Adipocyte (in vitro differentiated cells): ENCODE measurements around the gene APOL1.

Experiments used
- DNase-seq: peaks from one replicate; pipeline ENCODE4 v3.0.0-alpha.2; 2015; ENCODE audit warnings: low read depth
- H3K27me3 ChIP-seq: replicated peaks from 2 replicates; pipeline ENCODE4 v1.7.0; 2013; ENCODE audit warnings: mild to moderate bottlenecking, low read length, moderate library complexity; ENCODE audit not compliant: control insufficient read depth, insufficient read depth
- H3K36me3 ChIP-seq: 2 replicates; pipeline ENCODE4 v1.7.0; 2013; ENCODE audit warnings: low read length, mild to moderate bottlenecking, moderate library complexity; ENCODE audit not compliant: control insufficient read depth, insufficient read depth, severe bottlenecking
- H3K4me1 ChIP-seq: 2 replicates; pipeline ENCODE4 v1.7.0; 2013; ENCODE audit warnings: mild to moderate bottlenecking, low read length, moderate library complexity; ENCODE audit not compliant: control insufficient read depth, insufficient read depth
- H3K4me3 ChIP-seq: 2 replicates; pipeline ENCODE4 v1.7.0; 2013; ENCODE audit warnings: mild to moderate bottlenecking, low read length, moderate library complexity
- H3K9ac ChIP-seq: 2 replicates; pipeline ENCODE4 v1.7.0; 2013; ENCODE audit warnings: mild to moderate bottlenecking, low read length, moderate library complexity
- H3K9me3 ChIP-seq: 2 replicates; pipeline ENCODE4 v1.7.0; 2013; ENCODE audit warnings: mild to moderate bottlenecking, low read length, moderate library complexity; ENCODE audit not compliant: control insufficient read depth

The APOL1 gene

GRCh38 chr22:36279219-36279666, 26.3 kb downstream of the APOL1 start:
- H3K27me3 ChIP-seq = no peaks in the 10 kb centered on the region
- H3K36me3 ChIP-seq = peaks cover 33% of the 10 kb centered on the region
- no peak overlapping the region for H3K4me3 ChIP-seq
- H3K9ac ChIP-seq = peak overlapping the region; percentile 59
- H3K9me3 ChIP-seq = no peaks in the 10 kb centered on the region
- peaks cover 21% of the 10 kb centered on the region for H3K4me1 ChIP-seq
- DNase-seq = peak; percentile 25

GRCh38 chr22:36280379-36280778, 27.4 kb downstream of the APOL1 start:
- H3K4me1 ChIP-seq = peaks cover 21% of the 10 kb centered on the region
- H3K27me3 ChIP-seq = no peaks in the 10 kb centered on the region
- no peak overlapping the region for H3K4me3 ChIP-seq
- peaks cover 44% of the 10 kb centered on the region for H3K36me3 ChIP-seq
- H3K9me3 ChIP-seq = no peaks in the 10 kb centered on the region
- no peak for DNase-seq
- H3K9ac ChIP-seq = no peak overlapping the region

GRCh38 chr22:36281781-36282327, 28.9 kb downstream of the APOL1 start:
- peaks cover 31% of the 10 kb centered on the region for H3K4me1 ChIP-seq
- H3K36me3 ChIP-seq = peaks cover 56% of the 10 kb centered on the region
- DNase-seq = no peak
- no peaks in the 10 kb centered on the region for H3K27me3 ChIP-seq
- H3K4me3 ChIP-seq = no peak overlapping the region
- H3K9me3 ChIP-seq = no peaks in the 10 kb centered on the region
- H3K9ac ChIP-seq = no peak overlapping the region

GRCh38 chr22:36282328-36282831, 29.4 kb downstream of the APOL1 start:
- Histone ChIP-seq H3K36me3 (peaks cover 61% of the 10 kb centered on the region), H3K4me3 (no peak overlapping the region), H3K27me3 (no peaks in the 10 kb centered on the region), H3K4me1 (peaks cover 31% of the 10 kb centered on the region), H3K9ac (no peak overlapping the region), H3K9me3 (no peaks in the 10 kb centered on the region)
- DNase-seq = no peak

- H3K9me3 ChIP-seq = no peaks in the 10 kb centered on the region
- H3K36me3 ChIP-seq = peaks cover 78% of the 10 kb centered on the region
- no peaks in the 10 kb centered on the region for H3K27me3 ChIP-seq
- no peak for DNase-seq
- no peak overlapping the region for H3K9ac ChIP-seq
- peaks cover 18% of the 10 kb centered on the region for H3K4me1 ChIP-seq
- no peak overlapping the region for H3K4me3 ChIP-seq
Observed at GRCh38 chr22:36284171-36284571, 31.2 kb downstream of the APOL1 start.

- Histone ChIP-seq H3K4me1 (peaks cover 10% of the 10 kb centered on the region), H3K4me3 (no peak overlapping the region), H3K9me3 (no peaks in the 10 kb centered on the region), H3K27me3 (no peaks in the 10 kb centered on the region), H3K36me3 (peaks cover 87% of the 10 kb centered on the region), H3K9ac (no peak overlapping the region)
- DNase-seq = no peak
Observed at GRCh38 chr22:36285017-36285416, 32.1 kb downstream of the APOL1 start.

- Histone ChIP-seq H3K4me1 (peaks cover 10% of the 10 kb centered on the region), H3K4me3 (no peak overlapping the region), H3K36me3 (peaks cover 88% of the 10 kb centered on the region), H3K9me3 (no peaks in the 10 kb centered on the region), H3K9ac (no peak overlapping the region), H3K27me3 (no peaks in the 10 kb centered on the region)
- no peak for DNase-seq
Observed at GRCh38 chr22:36285545-36285944, 32.6 kb downstream of the APOL1 start.

GRCh38 chr22:36286096-36286957, 33.4 kb downstream of the APOL1 start:
- Histone ChIP-seq H3K4me1 (peaks cover 10% of the 10 kb centered on the region), H3K4me3 (no peak overlapping the region), H3K9me3 (no peaks in the 10 kb centered on the region), H3K27me3 (no peaks in the 10 kb centered on the region), H3K36me3 (peaks cover 82% of the 10 kb centered on the region), H3K9ac (peak overlapping the region; percentile 62)
- DNase-seq = peak; percentile 84

GRCh38 chr22:36287881-36288515, 35.1 kb downstream of the APOL1 start:
- Histone ChIP-seq H3K36me3 (peaks cover 81% of the 10 kb centered on the region), H3K4me3 (no peak overlapping the region), H3K9ac (no peak overlapping the region), H3K4me1 (peaks cover 10% of the 10 kb centered on the region), H3K27me3 (no peaks in the 10 kb centered on the region), H3K9me3 (no peaks in the 10 kb centered on the region)
- no peak for DNase-seq

GRCh38 chr22:36288571-36289405, 35.9 kb downstream of the APOL1 start:
- DNase-seq = no peak
- no peaks in the 10 kb centered on the region for H3K9me3 ChIP-seq
- H3K4me3 ChIP-seq = no peak overlapping the region
- H3K9ac ChIP-seq = no peak overlapping the region
- H3K4me1 ChIP-seq = peaks cover 10% of the 10 kb centered on the region
- H3K27me3 ChIP-seq = no peaks in the 10 kb centered on the region
- H3K36me3 ChIP-seq = peaks cover 82% of the 10 kb centered on the region
